Measurements from ENCODE around the gene C19orf38.

GRCh38 chr19:10817291-10818038 lies 30.8 kb upstream of the C19orf38 start:
- no peak for TF ChIP-seq CTCF (IDR thresholded peaks at IDR 0.05; ENCODE audit: borderline replicate concordance, extremely low read depth, low read length, poor library complexity, severe bottlenecking)
- TF ChIP-seq EZH2 (IDR thresholded peaks at IDR 0.05; ENCODE audit: borderline replicate concordance, low read depth, low read length, severe bottlenecking): no peak
